Stimulated activated CD8-positive, alpha-beta memory T cell treated with anti-CD3 and anti-CD28 coated beads, Interleukin-12 subunit alpha, Interleukin-12 subunit beta, amount 100 ng/mL, for 24 hours (primary cell): ENCODE results near the gene CES3.

Experiments
- DNase-seq: peaks from one replicate; pipeline ENCODE4 v3.0.0-alpha.2; 2020; ENCODE audit errors: extremely low read depth

The CES3 gene

GRCh38 chr16:66961065-66961744, at the start of gene CES3:
Gene CES3, plus strand, starts transcription at chr16:66961266. Its CDS starts 42 bp downstream, at chr16:66961308.
- DNase-seq: no peak

GRCh38 chr16:66911801-66912200, 49.3 kb upstream of the CES3 start:
- no peak for DNase-seq

- no peak for DNase-seq
Observed at GRCh38 chr16:66913081-66913480, 48.0 kb upstream of the CES3 start.

GRCh38 chr16:66913711-66914110, 47.4 kb upstream of the CES3 start:
- no peak for DNase-seq

- DNase-seq: no peak
Observed at GRCh38 chr16:66914541-66914940, 46.5 kb upstream of the CES3 start.

- DNase-seq: no peak
Observed at GRCh38 chr16:66915041-66915440, 46.0 kb upstream of the CES3 start.

- no peak for DNase-seq
Observed at GRCh38 chr16:66916518-66916917, 44.5 kb upstream of the CES3 start.

GRCh38 chr16:66917741-66918140, 43.3 kb upstream of the CES3 start:
- DNase-seq: no peak

GRCh38 chr16:66918355-66918754, 42.7 kb upstream of the CES3 start:
- no peak for DNase-seq

- DNase-seq: no peak
Observed at GRCh38 chr16:66918803-66919568, 42.1 kb upstream of the CES3 start, which contains the start of gene CDH16. Gene CDH16, minus strand, starts transcription at chr16:66918885. Its CDS starts 820 bp downstream, at chr16:66918065.

- DNase-seq: no peak
Observed at GRCh38 chr16:66919569-66920298, 41.3 kb upstream of the CES3 start.

- DNase-seq: no peak
Observed at GRCh38 chr16:66920299-66920590, 40.8 kb upstream of the CES3 start.

- no peak for DNase-seq
Observed at GRCh38 chr16:66920924-66921680, 40.0 kb upstream of the CES3 start.

GRCh38 chr16:66921729-66922450, 39.2 kb upstream of the CES3 start:
- no peak for DNase-seq

- DNase-seq: no peak
Observed at GRCh38 chr16:66923247-66923731, 37.8 kb upstream of the CES3 start.

GRCh38 chr16:66923866-66924265, 37.2 kb upstream of the CES3 start:
- DNase-seq: no peak

- DNase-seq: no peak
Observed at GRCh38 chr16:66924527-66925321, 36.3 kb upstream of the CES3 start.

GRCh38 chr16:66925322-66925840, 35.7 kb upstream of the CES3 start, which contains the start of gene RRAD:
Gene RRAD, minus strand, starts transcription at chr16:66925535. Its CDS starts 356 bp downstream, at chr16:66925179.
- no peak for DNase-seq

- no peak for DNase-seq
Observed at GRCh38 chr16:66926171-66926947, 34.7 kb upstream of the CES3 start.
